Ishikawa (cell line): ENCODE results near the gene SPANXN2.

ENCODE experiments used
- CEBPB ChIP-seq: IDR thresholded peaks from 2 replicates; pipeline ENCODE4 v1.6.1; 2012
- CREB1 ChIP-seq: IDR thresholded peaks from 2 replicates; pipeline ENCODE4 v1.6.1; 2012; ENCODE audit warnings: low read depth
- EGR1 ChIP-seq: IDR thresholded peaks from 2 replicates; pipeline ENCODE4 v1.6.1; 2012
- EP300 ChIP-seq: IDR thresholded peaks from 2 replicates; pipeline ENCODE4 v1.6.1; 2012; ENCODE audit warnings: borderline replicate concordance
- FOXM1 ChIP-seq: IDR thresholded peaks from 2 replicates; pipeline ENCODE4 v1.6.1; 2012; ENCODE audit warnings: low read depth, borderline replicate concordance
- NFIC ChIP-seq: IDR thresholded peaks from 2 replicates; pipeline ENCODE4 v1.6.1; 2012
- RAD21 ChIP-seq: IDR thresholded peaks from 2 replicates; pipeline ENCODE4 v1.6.1; 2012; ENCODE audit warnings: low read depth
- TAF1 ChIP-seq: IDR thresholded peaks from 2 replicates; pipeline ENCODE4 v1.6.1; 2012; ENCODE audit warnings: low read depth, mild to moderate bottlenecking
- TCF12 ChIP-seq: IDR thresholded peaks from 2 replicates; pipeline ENCODE4 v1.6.1; 2012; ENCODE audit warnings: low read depth
- TEAD4 ChIP-seq: IDR thresholded peaks from 2 replicates; pipeline ENCODE4 v1.6.1; 2012
- YY1 ChIP-seq: IDR thresholded peaks from 2 replicates; pipeline ENCODE4 v1.6.1; 2012; ENCODE audit warnings: low read depth
- ZBTB7A ChIP-seq: IDR thresholded peaks from 2 replicates; pipeline ENCODE4 v1.6.1; 2012; ENCODE audit warnings: low read depth
- TF ChIP-seq, protein P1 (sequence below): IDR thresholded peaks from 2 replicates; pipeline ENCODE4 v1.6.1; 2012
- TF ChIP-seq, protein P2 (sequence below): IDR thresholded peaks from 2 replicates; pipeline ENCODE4 v1.6.1; 2012
- TF ChIP-seq, protein P3 (sequence below): IDR thresholded peaks from 2 replicates; pipeline ENCODE4 v1.6.1; 2012; ENCODE audit warnings: low read depth, mild to moderate bottlenecking

Gene SPANXN2

DNA sequence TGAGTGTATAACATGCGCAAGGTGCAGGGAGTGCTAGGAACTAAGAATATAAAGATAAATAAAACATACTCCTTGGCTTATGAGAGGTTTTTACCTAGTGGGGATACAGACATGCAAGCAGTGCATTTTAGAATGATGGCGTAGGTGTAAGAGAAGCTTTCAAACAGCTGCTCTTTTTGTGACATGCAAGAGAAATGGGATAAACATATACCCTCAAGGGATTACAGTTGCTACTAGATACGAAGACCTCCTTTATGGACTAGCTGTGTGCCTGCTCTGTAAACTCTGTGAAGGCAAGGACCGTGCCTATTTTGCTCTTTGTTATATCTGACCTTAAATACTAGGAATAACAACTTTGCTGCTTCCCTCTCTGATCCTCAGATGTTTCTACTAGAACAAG is 45.6 kb downstream of the SPANXN2 start:
- no peak for TF ChIP-seq RAD21
- TF ChIP-seq EGR1: no peak
- TF ChIP-seq, protein P1, sequence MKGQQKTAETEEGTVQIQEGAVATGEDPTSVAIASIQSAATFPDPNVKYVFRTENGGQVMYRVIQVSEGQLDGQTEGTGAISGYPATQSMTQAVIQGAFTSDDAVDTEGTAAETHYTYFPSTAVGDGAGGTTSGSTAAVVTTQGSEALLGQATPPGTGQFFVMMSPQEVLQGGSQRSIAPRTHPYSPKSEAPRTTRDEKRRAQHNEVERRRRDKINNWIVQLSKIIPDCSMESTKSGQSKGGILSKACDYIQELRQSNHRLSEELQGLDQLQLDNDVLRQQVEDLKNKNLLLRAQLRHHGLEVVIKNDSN: no peak
- no peak for TF ChIP-seq NFIC
- TF ChIP-seq TCF12: no peak
- TF ChIP-seq TEAD4: no peak
- TF ChIP-seq TAF1: no peak

DNA sequence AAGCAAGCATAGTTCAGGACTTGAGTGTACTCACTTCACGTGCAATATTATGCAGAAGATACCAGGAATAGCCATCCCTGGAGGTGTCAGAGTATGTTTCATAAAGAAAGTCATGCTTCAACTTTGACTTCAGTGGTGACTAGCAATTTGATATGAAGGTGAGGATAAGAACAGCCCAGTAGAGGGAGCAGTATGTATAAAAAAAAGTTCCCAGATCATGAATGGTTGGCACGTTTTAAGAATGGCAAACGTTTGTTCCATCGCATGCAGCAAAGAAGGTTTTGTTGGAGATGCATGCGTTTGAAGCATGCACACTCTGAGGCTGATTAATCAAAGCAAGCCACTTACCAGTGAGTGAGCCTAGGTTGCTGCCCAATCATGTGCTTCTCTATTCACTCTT is 51.2 kb downstream of the SPANXN2 start:
- TF ChIP-seq TCF12 (no peak), TEAD4 (no peak), EP300 (no peak)

DNA sequence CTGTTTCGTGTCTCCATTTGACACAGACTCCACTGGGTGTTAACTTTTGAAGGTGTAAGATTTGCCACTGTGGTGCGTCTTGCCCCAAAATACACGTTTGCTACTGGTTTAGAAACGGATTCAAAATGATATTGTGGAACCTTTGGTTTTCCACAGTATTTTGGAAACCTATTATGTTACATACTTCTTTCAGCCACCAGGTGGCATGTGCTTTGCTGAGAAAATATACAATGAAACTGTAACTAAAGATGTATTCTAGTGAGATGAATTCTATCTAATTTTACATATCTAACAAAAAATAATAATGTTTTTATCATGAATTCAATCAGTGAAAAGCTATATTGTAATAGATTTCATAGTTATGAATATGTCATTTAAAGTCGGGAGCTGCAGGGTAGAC is 56.2 kb downstream of the SPANXN2 start:
- no peak for TF ChIP-seq TAF1
- TF ChIP-seq NFIC: no peak
- no peak for TF ChIP-seq YY1
- TF ChIP-seq TCF12: no peak
- TF ChIP-seq ZBTB7A: no peak
- TF ChIP-seq CREB1: no peak
- TF ChIP-seq EP300: no peak
- TF ChIP-seq, protein P2, sequence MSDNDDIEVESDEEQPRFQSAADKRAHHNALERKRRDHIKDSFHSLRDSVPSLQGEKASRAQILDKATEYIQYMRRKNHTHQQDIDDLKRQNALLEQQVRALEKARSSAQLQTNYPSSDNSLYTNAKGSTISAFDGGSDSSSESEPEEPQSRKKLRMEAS: no peak
- TF ChIP-seq, protein P3, sequence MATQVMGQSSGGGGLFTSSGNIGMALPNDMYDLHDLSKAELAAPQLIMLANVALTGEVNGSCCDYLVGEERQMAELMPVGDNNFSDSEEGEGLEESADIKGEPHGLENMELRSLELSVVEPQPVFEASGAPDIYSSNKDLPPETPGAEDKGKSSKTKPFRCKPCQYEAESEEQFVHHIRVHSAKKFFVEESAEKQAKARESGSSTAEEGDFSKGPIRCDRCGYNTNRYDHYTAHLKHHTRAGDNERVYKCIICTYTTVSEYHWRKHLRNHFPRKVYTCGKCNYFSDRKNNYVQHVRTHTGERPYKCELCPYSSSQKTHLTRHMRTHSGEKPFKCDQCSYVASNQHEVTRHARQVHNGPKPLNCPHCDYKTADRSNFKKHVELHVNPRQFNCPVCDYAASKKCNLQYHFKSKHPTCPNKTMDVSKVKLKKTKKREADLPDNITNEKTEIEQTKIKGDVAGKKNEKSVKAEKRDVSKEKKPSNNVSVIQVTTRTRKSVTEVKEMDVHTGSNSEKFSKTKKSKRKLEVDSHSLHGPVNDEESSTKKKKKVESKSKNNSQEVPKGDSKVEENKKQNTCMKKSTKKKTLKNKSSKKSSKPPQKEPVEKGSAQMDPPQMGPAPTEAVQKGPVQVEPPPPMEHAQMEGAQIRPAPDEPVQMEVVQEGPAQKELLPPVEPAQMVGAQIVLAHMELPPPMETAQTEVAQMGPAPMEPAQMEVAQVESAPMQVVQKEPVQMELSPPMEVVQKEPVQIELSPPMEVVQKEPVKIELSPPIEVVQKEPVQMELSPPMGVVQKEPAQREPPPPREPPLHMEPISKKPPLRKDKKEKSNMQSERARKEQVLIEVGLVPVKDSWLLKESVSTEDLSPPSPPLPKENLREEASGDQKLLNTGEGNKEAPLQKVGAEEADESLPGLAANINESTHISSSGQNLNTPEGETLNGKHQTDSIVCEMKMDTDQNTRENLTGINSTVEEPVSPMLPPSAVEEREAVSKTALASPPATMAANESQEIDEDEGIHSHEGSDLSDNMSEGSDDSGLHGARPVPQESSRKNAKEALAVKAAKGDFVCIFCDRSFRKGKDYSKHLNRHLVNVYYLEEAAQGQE: no peak
- no peak for TF ChIP-seq FOXM1
- no peak for TF ChIP-seq EGR1
- no peak for TF ChIP-seq RAD21
- TF ChIP-seq CEBPB: no peak

DNA sequence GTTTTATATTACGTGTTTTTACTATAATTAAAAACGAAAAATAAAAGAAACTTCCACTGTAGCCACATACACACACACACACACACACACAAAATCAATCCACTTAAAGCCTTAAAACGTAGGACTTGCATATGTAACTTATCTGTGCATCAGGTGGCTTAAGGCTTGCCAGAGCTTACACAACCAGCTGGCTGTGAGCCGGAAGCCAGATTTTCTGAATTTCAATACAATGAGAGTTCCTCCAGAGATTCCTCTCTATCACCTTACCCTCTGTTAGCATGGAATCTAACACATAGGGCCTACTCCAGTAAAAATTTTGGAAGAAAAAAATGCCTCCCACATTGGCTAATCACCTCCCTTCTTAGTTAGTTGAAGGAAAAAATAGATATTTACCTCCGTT is 56.8 kb downstream of the SPANXN2 start:
- TF ChIP-seq RAD21 (no peak), YY1 (no peak), CEBPB (no peak), NFIC (no peak), EGR1 (no peak), TCF12 (no peak), CREB1 (no peak), TAF1 (no peak), EP300 (no peak), ZBTB7A (no peak), FOXM1 (no peak)
- TF ChIP-seq, protein P3: no peak
- TF ChIP-seq, protein P1: no peak
- TF ChIP-seq, protein P2: no peak
